Adrenal gland (tissue), 12 donors: ENCODE results near the gene MYPN. TPM values are rescaled to one million over a fixed set of nuclear protein-coding genes. Genes with fewer than 3 reads are reported as not detected.

Experiments used
- DNase-seq, 7 donors: peaks; one replicate each; pipeline ENCODE4 v3.0.0-alpha.2; 2019 to 2020
- H3K27ac ChIP-seq, 5 donors: fragments of 200-600 bp; sonication (generic) in 4 of 5; 1 replicate in 3 of 5; 2 replicates in 2 of 5; pipeline versions ENCODE4 v1.5.1 to v1.8.0; 2016 to 2020; ENCODE audit warnings: mild to moderate bottlenecking in 1 of 5
- H3K27me3 ChIP-seq: fragments of 200-600 bp; 2 replicates; pipeline ENCODE4 v1.8.0; 2021
- H3K36me3 ChIP-seq, 2 donors: fragments of 200-600 bp; replicated peaks in 1 of 2; 1 replicate in 1 of 2; 2 replicates in 1 of 2; pipeline versions ENCODE4 v1.5.1 to v1.8.0; 2018 to 2022
- H3K4me1 ChIP-seq, 2 donors: fragments of 200-600 bp; replicated peaks in 1 of 2; 1 replicate in 1 of 2; 2 replicates in 1 of 2; pipeline versions ENCODE4 v1.5.1 to v1.8.0; 2018 to 2021
- H3K4me3 ChIP-seq, 4 donors: fragments of 200-600 bp; sonication (generic) in 3 of 4; one replicate each; pipeline ENCODE4 v1.5.1; 2016 to 2018
- H3K9me3 ChIP-seq, 3 donors: fragments of 200-600 bp; sonication (generic) in 1 of 3; replicated peaks in 1 of 3; 1 replicate in 2 of 3; 2 replicates in 1 of 3; pipeline versions ENCODE4 v1.5.1 to v1.8.0; 2016 to 2021
- POLR2A ChIP-seq, 2 donors: fragments of 450-650 bp; IDR thresholded peaks; one replicate each; pipeline ENCODE4 v1.6.1; 2017; ENCODE audit warnings: antibody characterized with exemption in 2 of 2, mild to moderate bottlenecking in 2 of 2, moderate library complexity in 1 of 2
- WGBS, 4 donors: extraction: QIAGEN DNeasy Blood & Tissue Kit in 2 of 4; methylation state at CpG; one replicate each; pipeline versions ENCODE4 v1.1.5 to v1.1.7; 2013 to 2017; 5-methylcytosine and 5-hydroxymethylcytosine counted together
- intact Hi-C, 2 donors: fragments of 100-400 bp; cut with DNase I; formaldehyde crosslinking; loops; one replicate each; pipeline versions ENCODE4 v1.14.1 to v1.15.0; 2022 to 2023
- polyA plus RNA-seq, 3 donors: library from polyadenylated mRNA; stranded (reverse); fragments of 200-250 nt in 2 of 3; fragments of 350-450 nt in 1 of 3; fragmentation: Illumina TruSeq in 1 of 3; extraction: RNeasy Lipid Tissue Mini Kit (QIAGEN cat#74804) in 1 of 3; gene quantifications; one replicate each; pipeline ENCODE4 v1.2.3, GENCODE V29; 2013 to 2014
- total RNA-seq, 9 donors: library from RNA; depleted of rRNA in 4 of 9; stranded (reverse); fragments of >200 nt in 4 of 9; fragments of 120-200 nt in 1 of 9; fragmentation: NEBNext Ultra II Directional in 1 of 9; extraction: Animal tissue kit (Norgen Biotek cat#: 25700) in 1 of 9; gene quantifications; one replicate each; pipeline versions ENCODE4 v1.1.0 to v1.2.4, GENCODE V29; 2013 to 2023
- TF ChIP-seq, protein P1 (sequence below), 6 experiments: fragments of 450-650 bp in 4 of 6; fragments of 200-600 bp in 2 of 6; sonication (generic) in 1 of 6; IDR thresholded peaks; 1 replicate in 5 of 6; 2 replicates in 1 of 6; pipeline versions ENCODE4 v1.5.1 to v1.8.0; 2016 to 2021; ENCODE audit warnings: antibody characterized with exemption in 6 of 6, mild to moderate bottlenecking in 2 of 6, moderate library complexity in 1 of 6
- donor health status: healthy with polysubstance abuse.
- donor health status: Bipolar disorder and iron deficiency.
- donor health status: DM: yes; HTN: yes; CAD: no.
- donor health status: DM: no; HTN: no; CAD: no.
- donor health status: DM: no; HTN: no; CAD: no.
- donor health status: DM: yes; HTN: yes; CAD: no.

MYPN gene
- total and polyA plus RNA-seq, 12 donors, result 0.10 to 1.9 (median 0.31) TPM; not detected in 2

DNA sequence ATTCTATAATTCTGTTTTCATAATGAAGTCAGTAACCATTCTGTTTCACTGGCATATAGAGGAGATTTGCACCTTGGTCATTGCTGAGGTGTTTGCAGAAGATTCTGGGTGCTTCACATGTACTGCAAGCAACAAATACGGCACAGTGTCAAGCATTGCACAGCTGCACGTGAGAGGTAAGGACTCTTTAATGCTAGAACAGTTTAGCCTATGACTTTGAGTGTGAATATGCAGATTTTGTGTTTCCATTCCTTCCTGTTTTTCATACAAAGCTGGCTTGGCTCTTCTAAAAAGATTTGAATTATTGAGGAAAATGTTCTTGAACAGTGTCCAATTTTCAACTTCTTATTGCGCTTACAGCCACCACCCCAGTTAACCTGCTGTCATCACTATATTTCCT, 56.4 kb downstream of the MYPN start:
- TF ChIP-seq POLR2A (IDR thresholded peaks at IDR 0.05), result no peak
- TF ChIP-seq, protein P1, sequence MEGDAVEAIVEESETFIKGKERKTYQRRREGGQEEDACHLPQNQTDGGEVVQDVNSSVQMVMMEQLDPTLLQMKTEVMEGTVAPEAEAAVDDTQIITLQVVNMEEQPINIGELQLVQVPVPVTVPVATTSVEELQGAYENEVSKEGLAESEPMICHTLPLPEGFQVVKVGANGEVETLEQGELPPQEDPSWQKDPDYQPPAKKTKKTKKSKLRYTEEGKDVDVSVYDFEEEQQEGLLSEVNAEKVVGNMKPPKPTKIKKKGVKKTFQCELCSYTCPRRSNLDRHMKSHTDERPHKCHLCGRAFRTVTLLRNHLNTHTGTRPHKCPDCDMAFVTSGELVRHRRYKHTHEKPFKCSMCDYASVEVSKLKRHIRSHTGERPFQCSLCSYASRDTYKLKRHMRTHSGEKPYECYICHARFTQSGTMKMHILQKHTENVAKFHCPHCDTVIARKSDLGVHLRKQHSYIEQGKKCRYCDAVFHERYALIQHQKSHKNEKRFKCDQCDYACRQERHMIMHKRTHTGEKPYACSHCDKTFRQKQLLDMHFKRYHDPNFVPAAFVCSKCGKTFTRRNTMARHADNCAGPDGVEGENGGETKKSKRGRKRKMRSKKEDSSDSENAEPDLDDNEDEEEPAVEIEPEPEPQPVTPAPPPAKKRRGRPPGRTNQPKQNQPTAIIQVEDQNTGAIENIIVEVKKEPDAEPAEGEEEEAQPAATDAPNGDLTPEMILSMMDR (IDR thresholded peaks at IDR 0.05), result no peak
- H3K4me1 ChIP-seq, result peaks cover 0 to 2% of the 10 kb centered on the region in 2 donors
- H3K27me3 ChIP-seq, result no peaks in the 10 kb centered on the region
- H3K27ac ChIP-seq, result no peak overlapping the region
- H3K4me3 ChIP-seq, result no peak overlapping the region
- intact Hi-C loops, result loop anchor here in 1 of 2 donors (10.0 kb wide), 1 partner anchor 81 kb away; no protein-coding TSS in a partner anchor
- H3K9me3 ChIP-seq, result no peaks in the 10 kb centered on the region
- 32 to 44% (median 37%) methylated on average over 3 of the region's 3 CpGs for WGBS, 4 donors
- H3K36me3 ChIP-seq, result no peaks in the 10 kb centered on the region
- no peak for DNase-seq

DNA sequence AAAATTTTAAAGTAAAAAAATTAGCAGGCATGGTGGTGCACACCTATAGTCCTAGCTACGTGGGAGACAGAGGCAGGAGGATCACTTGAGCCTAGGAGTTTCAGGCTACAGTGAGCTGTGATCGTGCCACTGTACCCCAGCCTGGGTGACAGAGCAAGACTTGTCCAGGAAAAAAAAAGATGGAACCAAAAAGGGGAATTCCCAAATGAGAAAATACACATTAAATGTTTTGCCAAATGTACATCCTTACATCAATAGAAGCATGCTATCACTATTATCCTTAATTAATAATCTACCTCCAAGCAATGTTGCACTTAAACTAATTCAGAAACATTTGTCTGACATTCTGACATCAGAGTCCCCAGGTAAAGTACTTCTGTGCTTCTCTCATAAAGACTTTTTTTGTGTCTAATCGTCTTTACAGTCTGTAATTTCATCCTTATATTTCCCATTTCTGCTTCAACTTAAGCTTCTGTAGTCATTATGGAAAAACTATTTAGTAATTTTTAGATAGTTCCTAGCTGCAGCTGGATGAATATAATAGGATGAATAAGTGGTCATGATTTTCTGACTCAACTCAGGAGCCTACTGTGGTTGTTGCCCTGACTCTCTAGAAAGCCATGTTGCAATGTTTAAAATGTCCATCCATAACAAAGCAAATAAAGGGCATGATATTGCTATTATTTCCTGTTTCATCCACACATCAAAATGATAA, 57.7 kb downstream of the MYPN start:
- Histone ChIP-seq H3K4me1 (no peaks in the 10 kb centered on the region), H3K27ac (no peak overlapping the region), H3K9me3 (no peaks in the 10 kb centered on the region), H3K36me3 (no peaks in the 10 kb centered on the region), H3K27me3 (no peaks in the 10 kb centered on the region), H3K4me3 (no peak overlapping the region)
- intact Hi-C loops, result loop anchor here in 1 of 2 donors (10.0 kb wide), 1 partner anchor 82 kb away; no protein-coding TSS in a partner anchor
- WGBS, 4 donors, result 78 to 96% (median 90%) methylated on average over 3 of the region's 3 CpGs
- no peak for DNase-seq
- TF ChIP-seq, protein P1 (IDR thresholded peaks at IDR 0.05), result no peak
- TF ChIP-seq POLR2A (IDR thresholded peaks at IDR 0.05), result no peak

DNA sequence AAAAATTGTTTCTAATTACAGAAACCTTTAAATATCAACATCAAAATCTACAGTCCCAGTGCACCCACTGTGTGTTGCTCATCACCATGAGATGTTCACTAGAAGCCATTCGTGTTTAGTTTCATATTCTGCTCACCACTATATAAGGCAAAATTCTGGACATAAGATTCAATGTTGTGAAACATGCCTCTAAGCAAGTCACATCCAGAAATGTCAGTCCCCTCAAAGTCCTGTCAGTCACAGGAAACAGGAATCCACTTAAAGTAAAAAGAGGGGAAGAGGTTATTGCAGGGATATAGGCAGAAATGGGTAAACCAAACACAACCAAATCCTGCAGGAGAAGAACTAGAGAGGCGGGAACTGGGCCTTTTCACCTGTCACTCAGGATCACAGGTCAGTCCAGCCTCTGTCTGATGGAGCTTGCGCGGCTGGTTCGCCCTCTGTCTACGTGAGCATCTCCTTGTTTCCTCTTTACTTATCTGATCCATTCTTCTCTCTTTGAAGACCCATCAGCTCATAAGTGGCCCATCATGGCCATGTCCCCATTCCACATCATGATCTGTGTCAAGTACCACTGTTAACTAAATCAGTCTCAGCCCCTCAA, 58.4 kb downstream of the MYPN start:
- intact Hi-C loops, result loop anchor here in 1 of 2 donors (10.0 kb wide), 1 partner anchor 83 kb away; no protein-coding TSS in a partner anchor
- WGBS, 4 donors, result 94 to 97% (median 95%) methylated on average over 6 of the region's 6 CpGs

DNA sequence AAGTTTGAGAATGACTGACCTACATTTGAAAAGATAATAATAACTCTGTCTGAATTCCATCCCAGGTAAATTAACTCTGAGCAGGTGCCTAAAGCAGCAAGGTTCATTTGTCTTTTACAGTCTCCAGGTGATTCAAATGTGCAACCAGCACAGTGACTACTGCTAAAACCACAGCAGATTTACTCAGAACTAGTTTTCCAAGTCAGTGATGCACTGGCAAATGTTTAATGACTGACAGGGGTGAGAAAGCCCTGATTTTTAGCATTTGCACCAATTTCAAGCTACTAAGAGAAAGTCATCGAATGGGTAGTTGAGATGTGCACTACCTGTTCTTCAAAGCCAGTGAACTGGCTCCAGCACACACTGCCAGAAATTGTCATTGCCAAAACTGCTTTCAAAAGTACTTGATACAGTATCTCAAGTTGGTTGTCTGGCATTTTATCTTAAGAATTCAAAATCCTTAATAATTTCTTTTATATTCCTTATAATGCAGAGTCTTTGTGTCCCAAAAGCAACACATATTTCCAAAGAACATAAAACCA, 62.3 kb downstream of the MYPN start:
- no peak overlapping the region for H3K27ac ChIP-seq
- no peaks in the 10 kb centered on the region for H3K9me3 ChIP-seq
- no peaks in the 10 kb centered on the region for H3K27me3 ChIP-seq
- DNase-seq, result no peak
- TF ChIP-seq POLR2A (IDR thresholded peaks at IDR 0.05), result no peak
- TF ChIP-seq, protein P1 (IDR thresholded peaks at IDR 0.05), result no peak
- no peak overlapping the region for H3K4me3 ChIP-seq
- no peaks in the 10 kb centered on the region for H3K36me3 ChIP-seq
- intact Hi-C loops, result no loop called here
- no peaks in the 10 kb centered on the region for H3K4me1 ChIP-seq
- WGBS, 4 donors, result 84 to 94% (median 91%) methylated on average over 1 of the region's 1 CpG

More for the DNA sequence above, 58.4 kb downstream of the MYPN start:
- no peak for DNase-seq
- H3K27ac ChIP-seq, result no peak overlapping the region
- H3K27me3 ChIP-seq, result no peaks in the 10 kb centered on the region
- no peaks in the 10 kb centered on the region for H3K36me3 ChIP-seq
- H3K4me1 ChIP-seq, result no peaks in the 10 kb centered on the region
- TF ChIP-seq, protein P1 (IDR thresholded peaks at IDR 0.05), result no peak
- TF ChIP-seq POLR2A (IDR thresholded peaks at IDR 0.05), result no peak
- no peaks in the 10 kb centered on the region for H3K9me3 ChIP-seq
- H3K4me3 ChIP-seq, result no peak overlapping the region
